Neural crest cell (in vitro differentiated cells): ENCODE measurements around the gene RGL2. TPM values are rescaled to one million over a fixed set of nuclear protein-coding genes. Genes with fewer than 3 reads are reported as not detected.

Experiments used
- DNase-seq: peaks from one replicate; pipeline ENCODE4 v3.0.0; 2021; ENCODE audit warnings: low read depth, mixed read lengths, low spot score
- H3K27ac Mint-ChIP-seq: one replicate; pipeline ENCODE4 v1.8.0; 2021; ENCODE audit warnings: mild to moderate bottlenecking, mixed read lengths; ENCODE audit not compliant: unreplicated experiment
- H3K27me3 Mint-ChIP-seq: 2 replicates; pipeline ENCODE4 v1.8.0; 2021; ENCODE audit warnings: low read depth, mild to moderate bottlenecking, mixed read lengths
- H3K36me3 Mint-ChIP-seq: 2 replicates; pipeline ENCODE4 v1.8.0; 2021; ENCODE audit warnings: low read depth, mild to moderate bottlenecking, mixed read lengths
- H3K4me1 Mint-ChIP-seq: 2 replicates; pipeline ENCODE4 v1.8.0; 2021; ENCODE audit warnings: mixed read lengths
- H3K4me3 Mint-ChIP-seq: one replicate; pipeline ENCODE4 v1.8.0; 2021; ENCODE audit warnings: mild to moderate bottlenecking, mixed read lengths
- H3K9me3 Mint-ChIP-seq: 2 replicates; pipeline ENCODE4 v1.8.0; 2021; ENCODE audit warnings: mixed read lengths
- total RNA-seq: library from RNA; stranded (reverse); gene quantifications from 2 replicates; pipeline ENCODE4 v1.2.1, GENCODE V29; 2021
- TF ChIP-seq, protein P1 (sequence below): fragments of 200-600 bp; sonication (generic); conservative IDR thresholded peaks from 2 replicates; pipeline ENCODE4 v1.5.0; 2021; ENCODE audit warnings: antibody characterized with exemption, mild to moderate bottlenecking

The RGL2 gene
- total RNA-seq, 1 donor from 2014 or later: 56.0 TPM

DNA sequence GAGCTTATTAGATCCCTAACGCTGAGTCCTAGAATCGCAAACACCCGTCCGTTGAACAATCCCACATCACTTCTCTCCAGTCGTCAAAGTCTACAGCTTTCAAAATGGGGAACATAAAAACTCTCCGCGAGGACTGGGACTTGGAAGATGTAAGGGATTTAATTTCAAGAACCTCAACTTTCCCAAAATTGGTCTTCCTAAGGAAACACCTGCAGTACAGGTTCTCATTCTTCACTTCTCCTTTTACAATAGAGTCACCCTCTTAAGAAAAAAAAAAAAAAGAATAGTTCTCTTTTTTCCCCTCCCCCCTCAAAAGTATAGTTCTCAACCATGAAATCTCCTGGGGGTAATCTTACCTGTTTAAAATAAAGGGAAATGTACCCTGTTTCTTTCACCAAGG, 25.4 kb upstream of the RGL2 start:
- Mint-ChIP-seq H3K4me1 (peaks cover 48% of the 10 kb centered on the region), H3K9me3 (no peaks in the 10 kb centered on the region), H3K27me3 (no peaks in the 10 kb centered on the region), H3K36me3 (peaks cover 15% of the 10 kb centered on the region), H3K4me3 (peak overlapping the region; percentile 98), H3K27ac (no peak overlapping the region)
- TF ChIP-seq, protein P1, sequence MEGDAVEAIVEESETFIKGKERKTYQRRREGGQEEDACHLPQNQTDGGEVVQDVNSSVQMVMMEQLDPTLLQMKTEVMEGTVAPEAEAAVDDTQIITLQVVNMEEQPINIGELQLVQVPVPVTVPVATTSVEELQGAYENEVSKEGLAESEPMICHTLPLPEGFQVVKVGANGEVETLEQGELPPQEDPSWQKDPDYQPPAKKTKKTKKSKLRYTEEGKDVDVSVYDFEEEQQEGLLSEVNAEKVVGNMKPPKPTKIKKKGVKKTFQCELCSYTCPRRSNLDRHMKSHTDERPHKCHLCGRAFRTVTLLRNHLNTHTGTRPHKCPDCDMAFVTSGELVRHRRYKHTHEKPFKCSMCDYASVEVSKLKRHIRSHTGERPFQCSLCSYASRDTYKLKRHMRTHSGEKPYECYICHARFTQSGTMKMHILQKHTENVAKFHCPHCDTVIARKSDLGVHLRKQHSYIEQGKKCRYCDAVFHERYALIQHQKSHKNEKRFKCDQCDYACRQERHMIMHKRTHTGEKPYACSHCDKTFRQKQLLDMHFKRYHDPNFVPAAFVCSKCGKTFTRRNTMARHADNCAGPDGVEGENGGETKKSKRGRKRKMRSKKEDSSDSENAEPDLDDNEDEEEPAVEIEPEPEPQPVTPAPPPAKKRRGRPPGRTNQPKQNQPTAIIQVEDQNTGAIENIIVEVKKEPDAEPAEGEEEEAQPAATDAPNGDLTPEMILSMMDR: no peak
- no peak for DNase-seq

DNA sequence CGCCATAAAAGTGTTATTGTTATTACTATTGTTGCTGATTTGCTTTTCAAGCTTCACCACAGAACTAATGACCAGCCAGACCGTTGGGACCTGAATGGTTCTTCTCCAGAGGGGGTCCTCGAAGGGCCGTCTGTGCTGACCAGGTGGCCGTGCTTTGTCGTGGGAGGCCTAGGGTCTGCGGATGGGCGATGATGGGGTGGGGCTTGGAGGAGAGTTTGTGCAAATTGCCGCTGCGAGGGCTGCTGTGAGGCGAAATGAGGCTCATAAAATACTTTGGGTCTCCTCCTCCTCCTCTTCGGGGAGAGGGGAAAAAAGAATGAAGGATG, 24.8 kb upstream of the RGL2 start:
- Mint-ChIP-seq H3K4me1 (peaks cover 54% of the 10 kb centered on the region), H3K36me3 (peaks cover 18% of the 10 kb centered on the region), H3K4me3 (peak overlapping the region; percentile 98), H3K27ac (peak overlapping the region; percentile 99), H3K9me3 (no peaks in the 10 kb centered on the region), H3K27me3 (no peaks in the 10 kb centered on the region)
- TF ChIP-seq, protein P1: no peak
- no peak for DNase-seq

DNA sequence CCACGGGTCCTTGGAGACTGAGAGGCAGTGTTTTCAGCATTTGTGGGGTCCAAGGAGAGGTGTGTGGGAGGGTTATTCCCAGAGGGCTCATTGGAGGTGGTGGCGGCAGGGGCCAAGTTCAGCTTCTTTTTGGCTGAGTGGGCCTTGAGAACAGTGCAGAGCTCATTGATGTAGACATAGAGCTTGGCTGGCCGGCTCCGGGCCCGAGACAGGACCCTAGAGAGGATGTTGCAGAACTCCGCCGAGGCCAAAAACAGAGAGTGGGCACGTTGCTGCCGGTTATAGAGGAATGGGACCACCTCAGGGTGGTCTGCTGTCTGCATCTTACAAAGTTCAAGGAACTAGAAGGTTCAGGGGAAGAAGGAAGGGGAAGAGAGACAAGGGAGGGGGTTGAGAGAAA, 22.5 kb upstream of the RGL2 start:
- H3K36me3 Mint-ChIP-seq: peaks cover 24% of the 10 kb centered on the region
- peaks cover 74% of the 10 kb centered on the region for H3K4me1 Mint-ChIP-seq
- H3K9me3 Mint-ChIP-seq: no peaks in the 10 kb centered on the region
- peak overlapping the region; percentile 98 for H3K4me3 Mint-ChIP-seq
- TF ChIP-seq, protein P1: no peak
- no peak for DNase-seq
- H3K27ac Mint-ChIP-seq: peak overlapping the region; percentile 21
- H3K27me3 Mint-ChIP-seq: peaks cover 4% of the 10 kb centered on the region

DNA sequence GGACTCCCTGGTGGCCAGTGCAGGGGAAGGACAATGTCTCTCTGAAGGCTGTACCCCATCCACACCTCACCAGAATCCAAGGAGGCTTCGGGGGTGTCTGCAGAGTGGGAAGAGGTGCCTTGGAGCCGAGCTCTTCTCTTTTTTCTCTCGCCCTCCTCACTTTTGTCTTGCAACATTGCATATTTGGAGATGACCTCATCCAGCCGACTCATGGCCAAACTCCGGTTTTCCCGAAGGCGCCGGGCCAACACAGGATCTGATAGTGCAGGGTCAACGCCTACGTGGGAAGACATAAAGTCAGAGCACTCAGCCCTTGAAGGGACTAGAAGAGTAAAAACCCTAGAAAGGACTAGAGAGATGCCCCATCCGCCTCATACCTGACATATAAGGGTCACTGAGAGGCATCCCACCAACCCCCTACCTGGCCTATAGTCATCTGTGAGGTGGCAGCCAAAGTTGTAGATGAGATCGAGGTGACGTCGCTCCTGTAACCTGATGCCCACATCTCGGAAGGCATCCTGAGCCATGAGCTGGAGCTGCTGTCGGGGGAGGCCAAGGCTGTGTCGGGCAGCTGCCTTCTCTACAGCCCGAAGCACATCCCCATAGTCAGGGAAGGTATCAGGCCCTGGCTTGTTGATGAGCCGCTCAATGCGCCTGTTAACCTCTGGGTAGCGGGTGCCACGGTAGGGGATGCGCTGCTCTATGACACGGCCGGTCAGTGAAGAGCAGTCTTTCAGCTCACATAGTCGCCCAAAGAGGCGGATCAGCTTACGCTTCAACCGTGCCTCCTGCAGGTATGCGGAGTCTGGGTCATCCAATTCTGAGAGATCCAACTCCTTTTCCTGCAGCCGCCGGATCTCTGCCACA, 21.8 kb upstream of the RGL2 start:
- H3K4me1 Mint-ChIP-seq: peaks cover 74% of the 10 kb centered on the region
- TF ChIP-seq, protein P1: no peak
- no peak for DNase-seq
- H3K27ac Mint-ChIP-seq: no peak overlapping the region
- peak overlapping the region; percentile 98 for H3K4me3 Mint-ChIP-seq
- peaks cover 4% of the 10 kb centered on the region for H3K27me3 Mint-ChIP-seq
- peaks cover 24% of the 10 kb centered on the region for H3K36me3 Mint-ChIP-seq
- H3K9me3 Mint-ChIP-seq: no peaks in the 10 kb centered on the region

DNA sequence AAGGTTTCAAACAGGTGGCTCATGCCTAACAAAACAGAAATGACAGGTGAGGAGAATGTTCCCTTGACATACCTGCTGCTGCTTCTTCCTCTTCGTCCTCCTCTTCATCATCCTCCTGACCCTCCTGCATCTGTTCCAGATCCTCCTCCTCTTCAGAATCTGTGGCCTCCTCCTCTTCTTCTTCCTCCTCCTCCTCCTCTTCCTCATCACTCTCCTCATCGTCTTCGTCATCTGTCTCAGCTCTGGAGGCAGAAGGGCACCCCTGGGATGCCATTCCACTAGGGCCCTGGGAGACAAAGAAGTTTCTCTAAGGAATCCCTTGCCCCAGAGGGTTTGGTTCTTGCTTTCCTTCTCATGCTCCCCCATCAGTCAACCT, 21.2 kb upstream of the RGL2 start:
- Mint-ChIP-seq H3K27me3 (peaks cover 4% of the 10 kb centered on the region), H3K36me3 (peaks cover 24% of the 10 kb centered on the region), H3K27ac (no peak overlapping the region), H3K9me3 (no peaks in the 10 kb centered on the region), H3K4me1 (peaks cover 74% of the 10 kb centered on the region), H3K4me3 (peak overlapping the region; percentile 98)
- no peak for DNase-seq
- TF ChIP-seq, protein P1: no peak
